ENCODE data around the gene ADCY9. TPM values are rescaled to one million over a fixed set of nuclear protein-coding genes. Genes with fewer than 3 reads are reported as not detected.

The ADCY9 gene
- polyA plus RNA-seq, 2 of the 4 experiments (the other 2 are of a cell fraction): 6.2 to 7.6 TPM

DNA sequence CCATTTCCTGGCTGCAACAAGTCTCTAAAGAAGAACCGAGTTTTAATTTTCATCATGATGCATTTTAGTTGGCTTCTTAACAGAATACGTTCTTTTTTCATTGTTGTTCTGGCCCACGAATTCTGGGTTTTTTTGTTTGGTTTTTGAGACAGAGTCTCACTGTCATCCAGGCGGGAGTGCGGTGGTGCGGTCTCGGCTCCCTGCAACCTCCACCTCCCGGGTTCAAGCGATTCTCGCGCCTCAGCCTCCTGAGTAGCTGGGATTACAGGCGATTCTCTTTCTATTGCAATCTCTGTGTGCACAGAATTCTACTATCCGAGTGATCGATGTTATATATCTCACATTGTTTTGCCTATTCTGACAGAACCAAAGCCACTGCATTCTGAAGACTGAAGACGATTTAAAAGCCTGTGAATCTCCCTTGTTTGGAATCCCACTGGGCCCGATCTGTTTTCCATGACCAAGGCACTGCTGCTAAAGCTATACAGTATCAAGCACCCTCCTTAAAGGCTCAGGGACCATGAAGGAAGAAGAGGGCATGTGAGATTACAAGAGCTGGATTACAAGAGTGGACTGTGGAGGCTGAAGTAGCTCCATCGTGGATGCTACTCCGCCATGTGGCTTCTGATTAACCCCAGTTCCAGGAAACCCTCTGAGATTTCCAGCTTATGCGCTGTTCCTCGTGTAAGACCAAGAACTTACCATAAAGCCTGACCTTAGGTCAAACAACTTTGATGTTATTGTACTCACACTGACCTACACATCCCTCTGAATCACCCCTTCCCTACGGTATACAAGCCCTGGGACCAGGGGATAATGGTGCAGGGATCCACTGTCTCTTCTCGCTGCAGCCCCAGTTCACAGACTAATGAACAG lies 44.3 kb downstream of the ADCY9 start:
- FAIRE-seq: no peak
- DNase-seq (ENCODE audit: low read depth in 1 of 2, low spot score in 1 of 2): no peak
- H3K4me1 ChIP-seq: peaks cover 10% of the 10 kb centered on the region
- ChIA-PET POLR2A (no interaction called here), CTCF (interaction anchor here (1.1 to 1.7 kb wide), 4 partner anchors 8 to 182 kb away, joined by 3 to 5 read pairs (median 4); no protein-coding TSS in a partner anchor)
- no peak overlapping the region for H3K4me3 ChIP-seq
- TF ChIP-seq, protein P1, sequence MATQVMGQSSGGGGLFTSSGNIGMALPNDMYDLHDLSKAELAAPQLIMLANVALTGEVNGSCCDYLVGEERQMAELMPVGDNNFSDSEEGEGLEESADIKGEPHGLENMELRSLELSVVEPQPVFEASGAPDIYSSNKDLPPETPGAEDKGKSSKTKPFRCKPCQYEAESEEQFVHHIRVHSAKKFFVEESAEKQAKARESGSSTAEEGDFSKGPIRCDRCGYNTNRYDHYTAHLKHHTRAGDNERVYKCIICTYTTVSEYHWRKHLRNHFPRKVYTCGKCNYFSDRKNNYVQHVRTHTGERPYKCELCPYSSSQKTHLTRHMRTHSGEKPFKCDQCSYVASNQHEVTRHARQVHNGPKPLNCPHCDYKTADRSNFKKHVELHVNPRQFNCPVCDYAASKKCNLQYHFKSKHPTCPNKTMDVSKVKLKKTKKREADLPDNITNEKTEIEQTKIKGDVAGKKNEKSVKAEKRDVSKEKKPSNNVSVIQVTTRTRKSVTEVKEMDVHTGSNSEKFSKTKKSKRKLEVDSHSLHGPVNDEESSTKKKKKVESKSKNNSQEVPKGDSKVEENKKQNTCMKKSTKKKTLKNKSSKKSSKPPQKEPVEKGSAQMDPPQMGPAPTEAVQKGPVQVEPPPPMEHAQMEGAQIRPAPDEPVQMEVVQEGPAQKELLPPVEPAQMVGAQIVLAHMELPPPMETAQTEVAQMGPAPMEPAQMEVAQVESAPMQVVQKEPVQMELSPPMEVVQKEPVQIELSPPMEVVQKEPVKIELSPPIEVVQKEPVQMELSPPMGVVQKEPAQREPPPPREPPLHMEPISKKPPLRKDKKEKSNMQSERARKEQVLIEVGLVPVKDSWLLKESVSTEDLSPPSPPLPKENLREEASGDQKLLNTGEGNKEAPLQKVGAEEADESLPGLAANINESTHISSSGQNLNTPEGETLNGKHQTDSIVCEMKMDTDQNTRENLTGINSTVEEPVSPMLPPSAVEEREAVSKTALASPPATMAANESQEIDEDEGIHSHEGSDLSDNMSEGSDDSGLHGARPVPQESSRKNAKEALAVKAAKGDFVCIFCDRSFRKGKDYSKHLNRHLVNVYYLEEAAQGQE (IDR thresholded peaks at IDR 0.05): no peak
- TF ChIP-seq KDM5A (IDR thresholded peaks at IDR 0.05) (no peak), SREBF2 (IDR thresholded peaks at IDR 0.05) (no peak), GATA3 (IDR thresholded peaks at IDR 0.05; ENCODE audit: borderline replicate concordance) (no peak), BHLHE40 (IDR thresholded peaks at IDR 0.05; ENCODE audit: low read depth, low read length) (no peak), EHF (CRISPR knock-in tag; IDR thresholded peaks at IDR 0.05) (no peak), ZNF302 (CRISPR knock-in tag; IDR thresholded peaks at IDR 0.05) (no peak), MYC (IDR thresholded peaks at IDR 0.05; ENCODE audit: borderline replicate concordance, low read length) (no peak), RNF2 (IDR thresholded peaks at IDR 0.05; ENCODE audit: borderline replicate concordance, low read depth) (no peak)
- TF ChIP-seq, protein P2, sequence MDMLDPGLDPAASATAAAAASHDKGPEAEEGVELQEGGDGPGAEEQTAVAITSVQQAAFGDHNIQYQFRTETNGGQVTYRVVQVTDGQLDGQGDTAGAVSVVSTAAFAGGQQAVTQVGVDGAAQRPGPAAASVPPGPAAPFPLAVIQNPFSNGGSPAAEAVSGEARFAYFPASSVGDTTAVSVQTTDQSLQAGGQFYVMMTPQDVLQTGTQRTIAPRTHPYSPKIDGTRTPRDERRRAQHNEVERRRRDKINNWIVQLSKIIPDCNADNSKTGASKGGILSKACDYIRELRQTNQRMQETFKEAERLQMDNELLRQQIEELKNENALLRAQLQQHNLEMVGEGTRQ (IDR thresholded peaks at IDR 0.05): no peak
- TF ChIP-seq, protein P3, sequence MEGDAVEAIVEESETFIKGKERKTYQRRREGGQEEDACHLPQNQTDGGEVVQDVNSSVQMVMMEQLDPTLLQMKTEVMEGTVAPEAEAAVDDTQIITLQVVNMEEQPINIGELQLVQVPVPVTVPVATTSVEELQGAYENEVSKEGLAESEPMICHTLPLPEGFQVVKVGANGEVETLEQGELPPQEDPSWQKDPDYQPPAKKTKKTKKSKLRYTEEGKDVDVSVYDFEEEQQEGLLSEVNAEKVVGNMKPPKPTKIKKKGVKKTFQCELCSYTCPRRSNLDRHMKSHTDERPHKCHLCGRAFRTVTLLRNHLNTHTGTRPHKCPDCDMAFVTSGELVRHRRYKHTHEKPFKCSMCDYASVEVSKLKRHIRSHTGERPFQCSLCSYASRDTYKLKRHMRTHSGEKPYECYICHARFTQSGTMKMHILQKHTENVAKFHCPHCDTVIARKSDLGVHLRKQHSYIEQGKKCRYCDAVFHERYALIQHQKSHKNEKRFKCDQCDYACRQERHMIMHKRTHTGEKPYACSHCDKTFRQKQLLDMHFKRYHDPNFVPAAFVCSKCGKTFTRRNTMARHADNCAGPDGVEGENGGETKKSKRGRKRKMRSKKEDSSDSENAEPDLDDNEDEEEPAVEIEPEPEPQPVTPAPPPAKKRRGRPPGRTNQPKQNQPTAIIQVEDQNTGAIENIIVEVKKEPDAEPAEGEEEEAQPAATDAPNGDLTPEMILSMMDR (IDR thresholded peaks at IDR 0.05): no peak
- H3K27ac ChIP-seq: no peak overlapping the region
- no peaks in the 10 kb centered on the region for H3K9me3 ChIP-seq
- no peak overlapping the region for H3K4me2 ChIP-seq
- WGBS (ENCODE audit: missing lambda C conversion rate): 74% methylated on average over 22 of the region's 22 CpGs
- ATAC-seq: no peak

DNA sequence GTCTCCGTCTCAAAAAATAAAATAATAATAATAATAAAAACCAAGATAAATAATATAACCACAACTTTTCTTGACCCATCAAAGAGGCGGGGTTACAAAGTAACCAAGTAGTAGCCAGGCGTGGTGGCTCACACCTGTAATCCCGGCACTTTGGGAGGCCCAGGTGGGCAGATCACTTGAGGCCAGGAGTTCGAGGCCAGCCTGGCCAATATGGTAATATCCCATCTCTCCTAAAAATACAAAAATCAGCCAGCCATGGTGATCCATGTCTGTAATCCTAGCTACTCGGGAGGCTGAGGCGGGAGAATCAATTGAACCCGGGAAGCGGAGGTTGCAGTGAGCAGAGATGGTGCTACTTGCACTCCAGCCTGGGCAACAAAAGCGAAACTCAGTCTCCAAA lies 45.3 kb downstream of the ADCY9 start:
- H3K4me1 ChIP-seq: peaks cover 10% of the 10 kb centered on the region
- TF ChIP-seq FOSL2 (IDR thresholded peaks at IDR 0.05) (no peak), FOSL2 (CRISPR knock-in tag; IDR thresholded peaks at IDR 0.05) (no peak), ESRRA (IDR thresholded peaks at IDR 0.05; ENCODE audit: borderline replicate concordance, low read length) (no peak), EP300 (IDR thresholded peaks at IDR 0.05) (no peak), NPAS2 (CRISPR knock-in tag; IDR thresholded peaks at IDR 0.05; ENCODE audit: borderline replicate concordance) (no peak), CHD2 (IDR thresholded peaks at IDR 0.05; ENCODE audit: low read length, partially characterized antibody) (no peak), CBX2 (IDR thresholded peaks at IDR 0.05; ENCODE audit: borderline replicate concordance, low read depth) (no peak), MAFK (IDR thresholded peaks at IDR 0.05; ENCODE audit: partially characterized antibody) (no peak), JUN (IDR thresholded peaks at IDR 0.05) (no peak), FOXS1 (CRISPR knock-in tag; IDR thresholded peaks at IDR 0.05) (no peak), MAZ (IDR thresholded peaks at IDR 0.05; ENCODE audit: borderline replicate concordance, low read depth, low read length) (no peak)
- 93% methylated on average over 10 of the region's 10 CpGs for WGBS (ENCODE audit: missing lambda C conversion rate)
- H3K27ac ChIP-seq: no peak overlapping the region
- DNase-seq (ENCODE audit: low read depth in 1 of 2, low spot score in 1 of 2): no peak
- no peak for ATAC-seq
- no peak for FAIRE-seq
- no peak overlapping the region for H3K4me3 ChIP-seq
- no peak overlapping the region for H3K4me2 ChIP-seq
- H3K9me3 ChIP-seq: no peaks in the 10 kb centered on the region
- ChIA-PET POLR2A (no interaction called here), CTCF (interaction anchor here (0.7 kb wide), 1 partner anchor 152 kb away, joined by 4 read pairs; no protein-coding TSS in a partner anchor)

All from A549 (cell line).